ENCODE measurements around the gene SLC25A48. TPM values are rescaled to one million over a fixed set of nuclear protein-coding genes. Genes with fewer than 3 reads are reported as not detected.
"Not testable (repeated sequence)": the region's sequence is repeated elsewhere in the genome, so short reads cannot be mapped to it uniquely, and the experiment has no call there.

SLC25A48 gene
- total RNA-seq, 1 donor from 2014 or later = 0.52 TPM

GRCh38 chr5:135851915-135852845 lies 17.7 kb downstream of the SLC25A48 start:
- Histone ChIP-seq H3K27ac (ENCODE audit: low read depth, low read length) (no peak overlapping the region), H3K4me1 (ENCODE audit: control insufficient read depth in 3 of 3, insufficient read depth in 3 of 3, low read length in 3 of 3) (no peaks in the 10 kb centered on the region), H3K9me3 (ENCODE audit: control insufficient read depth in 3 of 3, low read length in 3 of 3) (no peaks in the 10 kb centered on the region), H3K9ac (ENCODE audit: low read depth in 1 of 3, low read length in 3 of 3) (no peak overlapping the region), H3K27me3 (ENCODE audit: control insufficient read depth in 3 of 3, insufficient read depth in 3 of 3, low read length in 3 of 3) (peaks cover 0 to 3% (median 0%) of the 10 kb centered on the region in 3 donors), H3K36me3 (ENCODE audit: control insufficient read depth in 3 of 3, insufficient read depth in 3 of 3, low read length in 3 of 3) (no peaks in the 10 kb centered on the region), H3K4me3 (ENCODE audit: low read length in 3 of 3) (no peak overlapping the region)

- no peak overlapping the region for H3K9ac ChIP-seq (ENCODE audit: low read depth in 1 of 3, low read length in 3 of 3)
- H3K4me1 ChIP-seq (ENCODE audit: control insufficient read depth in 3 of 3, insufficient read depth in 3 of 3, low read length in 3 of 3) = peaks cover 0 to 6% (median 5%) of the 10 kb centered on the region in 3 donors
- H3K27ac ChIP-seq (ENCODE audit: low read depth, low read length) = no peak overlapping the region
- no peaks in the 10 kb centered on the region for H3K9me3 ChIP-seq (ENCODE audit: control insufficient read depth in 3 of 3, low read length in 3 of 3)
- no peaks in the 10 kb centered on the region for H3K27me3 ChIP-seq (ENCODE audit: control insufficient read depth in 3 of 3, insufficient read depth in 3 of 3, low read length in 3 of 3)
- H3K36me3 ChIP-seq (ENCODE audit: control insufficient read depth in 3 of 3, insufficient read depth in 3 of 3, low read length in 3 of 3) = no peaks in the 10 kb centered on the region
- no peak overlapping the region for H3K4me3 ChIP-seq (ENCODE audit: low read length in 3 of 3)
These were observed 23.3 kb downstream of the SLC25A48 start for GRCh38 chr5:135857630-135858311.

GRCh38 chr5:135859186-135859585 lies 24.7 kb downstream of the SLC25A48 start:
- not testable (repeated sequence) for H3K9me3 ChIP-seq (ENCODE audit: control insufficient read depth in 3 of 3, low read length in 3 of 3); H3K4me3 ChIP-seq (ENCODE audit: low read length in 3 of 3); H3K27ac ChIP-seq (ENCODE audit: low read depth, low read length); H3K9ac ChIP-seq (ENCODE audit: low read depth in 1 of 3, low read length in 3 of 3); H3K4me1 ChIP-seq (ENCODE audit: control insufficient read depth in 3 of 3, insufficient read depth in 3 of 3, low read length in 3 of 3); H3K36me3 ChIP-seq (ENCODE audit: control insufficient read depth in 3 of 3, insufficient read depth in 3 of 3, low read length in 3 of 3); H3K27me3 ChIP-seq (ENCODE audit: control insufficient read depth in 3 of 3, insufficient read depth in 3 of 3, low read length in 3 of 3)

- Histone ChIP-seq H3K27ac (ENCODE audit: low read depth, low read length) (no peak overlapping the region), H3K9ac (ENCODE audit: low read depth in 1 of 3, low read length in 3 of 3) (no peak overlapping the region), H3K36me3 (ENCODE audit: control insufficient read depth in 3 of 3, insufficient read depth in 3 of 3, low read length in 3 of 3) (no peaks in the 10 kb centered on the region), H3K9me3 (ENCODE audit: control insufficient read depth in 3 of 3, low read length in 3 of 3) (no peaks in the 10 kb centered on the region), H3K4me1 (ENCODE audit: control insufficient read depth in 3 of 3, insufficient read depth in 3 of 3, low read length in 3 of 3) (peaks cover 2 to 8% (median 7%) of the 10 kb centered on the region in 3 donors), H3K27me3 (ENCODE audit: control insufficient read depth in 3 of 3, insufficient read depth in 3 of 3, low read length in 3 of 3) (no peaks in the 10 kb centered on the region), H3K4me3 (ENCODE audit: low read length in 3 of 3) (no peak overlapping the region)
These were observed 25.2 kb downstream of the SLC25A48 start for GRCh38 chr5:135859641-135860040.

GRCh38 chr5:135861641-135862040 lies 27.2 kb downstream of the SLC25A48 start:
- Histone ChIP-seq H3K9ac (ENCODE audit: low read depth in 1 of 3, low read length in 3 of 3) (no peak overlapping the region), H3K27me3 (ENCODE audit: control insufficient read depth in 3 of 3, insufficient read depth in 3 of 3, low read length in 3 of 3) (no peaks in the 10 kb centered on the region), H3K36me3 (ENCODE audit: control insufficient read depth in 3 of 3, insufficient read depth in 3 of 3, low read length in 3 of 3) (no peaks in the 10 kb centered on the region), H3K4me1 (ENCODE audit: control insufficient read depth in 3 of 3, insufficient read depth in 3 of 3, low read length in 3 of 3) (peaks cover 8 to 22% (median 15%) of the 10 kb centered on the region in 3 donors), H3K27ac (ENCODE audit: low read depth, low read length) (no peak overlapping the region), H3K9me3 (ENCODE audit: control insufficient read depth in 3 of 3, low read length in 3 of 3) (no peaks in the 10 kb centered on the region), H3K4me3 (ENCODE audit: low read length in 3 of 3) (no peak overlapping the region)

GRCh38 chr5:135862086-135862485 lies 27.6 kb downstream of the SLC25A48 start:
- H3K4me3 ChIP-seq (ENCODE audit: low read length in 3 of 3) = no peak overlapping the region
- no peaks in the 10 kb centered on the region for H3K36me3 ChIP-seq (ENCODE audit: control insufficient read depth in 3 of 3, insufficient read depth in 3 of 3, low read length in 3 of 3)
- no peak overlapping the region for H3K9ac ChIP-seq (ENCODE audit: low read depth in 1 of 3, low read length in 3 of 3)
- H3K27me3 ChIP-seq (ENCODE audit: control insufficient read depth in 3 of 3, insufficient read depth in 3 of 3, low read length in 3 of 3) = no peaks in the 10 kb centered on the region
- H3K9me3 ChIP-seq (ENCODE audit: control insufficient read depth in 3 of 3, low read length in 3 of 3) = no peaks in the 10 kb centered on the region
- H3K27ac ChIP-seq (ENCODE audit: low read depth, low read length) = no peak overlapping the region
- H3K4me1 ChIP-seq (ENCODE audit: control insufficient read depth in 3 of 3, insufficient read depth in 3 of 3, low read length in 3 of 3) = peaks cover 8 to 22% (median 15%) of the 10 kb centered on the region in 3 donors

GRCh38 chr5:135862744-135863143 lies 28.3 kb downstream of the SLC25A48 start:
- no peaks in the 10 kb centered on the region for H3K9me3 ChIP-seq (ENCODE audit: control insufficient read depth in 3 of 3, low read length in 3 of 3)

GRCh38 chr5:135864503-135865435 lies 30.3 kb downstream of the SLC25A48 start:
- H3K9ac ChIP-seq (ENCODE audit: low read depth in 1 of 3, low read length in 3 of 3) = no peak overlapping the region
- H3K27me3 ChIP-seq (ENCODE audit: control insufficient read depth in 3 of 3, insufficient read depth in 3 of 3, low read length in 3 of 3) = no peaks in the 10 kb centered on the region
- H3K4me1 ChIP-seq (ENCODE audit: control insufficient read depth in 3 of 3, insufficient read depth in 3 of 3, low read length in 3 of 3) = peaks cover 8 to 22% (median 15%) of the 10 kb centered on the region in 3 donors
- H3K36me3 ChIP-seq (ENCODE audit: control insufficient read depth in 3 of 3, insufficient read depth in 3 of 3, low read length in 3 of 3) = no peaks in the 10 kb centered on the region
- no peak overlapping the region for H3K4me3 ChIP-seq (ENCODE audit: low read length in 3 of 3)
- peak overlapping the region; percentile 22 for H3K27ac ChIP-seq (ENCODE audit: low read depth, low read length)
- no peaks in the 10 kb centered on the region for H3K9me3 ChIP-seq (ENCODE audit: control insufficient read depth in 3 of 3, low read length in 3 of 3)

More at GRCh38 chr5:135862744-135863143, 28.3 kb downstream of the SLC25A48 start:
- no peaks in the 10 kb centered on the region for H3K36me3 ChIP-seq (ENCODE audit: control insufficient read depth in 3 of 3, insufficient read depth in 3 of 3, low read length in 3 of 3)
- H3K4me1 ChIP-seq (ENCODE audit: control insufficient read depth in 3 of 3, insufficient read depth in 3 of 3, low read length in 3 of 3) = peaks cover 8 to 22% (median 15%) of the 10 kb centered on the region in 3 donors
- no peak overlapping the region for H3K27ac ChIP-seq (ENCODE audit: low read depth, low read length)
- H3K9ac ChIP-seq (ENCODE audit: low read depth in 1 of 3, low read length in 3 of 3) = no peak overlapping the region
- no peaks in the 10 kb centered on the region for H3K27me3 ChIP-seq (ENCODE audit: control insufficient read depth in 3 of 3, insufficient read depth in 3 of 3, low read length in 3 of 3)
- no peak overlapping the region for H3K4me3 ChIP-seq (ENCODE audit: low read length in 3 of 3)

- no peaks in the 10 kb centered on the region for H3K9me3 ChIP-seq (ENCODE audit: control insufficient read depth in 3 of 3, low read length in 3 of 3)
- peaks cover 8 to 22% (median 15%) of the 10 kb centered on the region in 3 donors for H3K4me1 ChIP-seq (ENCODE audit: control insufficient read depth in 3 of 3, insufficient read depth in 3 of 3, low read length in 3 of 3)
- H3K27ac ChIP-seq (ENCODE audit: low read depth, low read length) = no peak overlapping the region
- no peaks in the 10 kb centered on the region for H3K36me3 ChIP-seq (ENCODE audit: control insufficient read depth in 3 of 3, insufficient read depth in 3 of 3, low read length in 3 of 3)
- no peak overlapping the region for H3K9ac ChIP-seq (ENCODE audit: low read depth in 1 of 3, low read length in 3 of 3)
- H3K4me3 ChIP-seq (ENCODE audit: low read length in 3 of 3) = no peak overlapping the region
- H3K27me3 ChIP-seq (ENCODE audit: control insufficient read depth in 3 of 3, insufficient read depth in 3 of 3, low read length in 3 of 3) = no peaks in the 10 kb centered on the region
These were observed 31.6 kb downstream of the SLC25A48 start for GRCh38 chr5:135866016-135866415.

All from skeletal muscle tissue (tissue), 4 donors.